BLaER1 treated with 17β-estradiol and CSF1 and Interleukin-3, amounts not matched to agents 10 nM and 100 nM (cell line): ENCODE results near the gene FSIP1.

Experiments used
- H3K27ac ChIP-seq, 11 experiments: shearing (Covaris generic); formaldehyde crosslinking; 2 replicates each; pipeline ENCODE4 v1.8.1; 2022
- H3K27me3 ChIP-seq, 11 experiments: shearing (Covaris generic); formaldehyde crosslinking; 2 replicates each; pipeline ENCODE4 v1.8.1; 2022
- H3K36me3 ChIP-seq, 11 experiments: shearing (Covaris generic); formaldehyde crosslinking; 2 replicates each; pipeline ENCODE4 v1.8.1; 2022
- H3K4me1 ChIP-seq, 10 experiments: shearing (Covaris generic); formaldehyde crosslinking; 2 replicates each; pipeline ENCODE4 v1.8.1; 2022
- H3K4me2 ChIP-seq, 11 experiments: shearing (Covaris generic); formaldehyde crosslinking; 2 replicates each; pipeline ENCODE4 v1.8.1; 2022
- H3K4me3 ChIP-seq, 10 experiments: shearing (Covaris generic); formaldehyde crosslinking; 2 replicates each; pipeline ENCODE4 v1.8.1; 2022
- H3K9ac ChIP-seq, 11 experiments: shearing (Covaris generic); formaldehyde crosslinking; 2 replicates each; pipeline ENCODE4 v1.8.1; 2022
- H3K9me3 ChIP-seq, 11 experiments: shearing (Covaris generic); formaldehyde crosslinking; replicated peaks in 1 of 11; 2 replicates each; pipeline ENCODE4 v1.8.1; 2022
- H4K20me1 ChIP-seq, 11 experiments: shearing (Covaris generic); formaldehyde crosslinking; 2 replicates each; pipeline ENCODE4 v1.8.1; 2022
- Cebpa-rat ChIP-seq, 11 experiments: shearing (Covaris generic); IDR thresholded peaks; 2 replicates each; pipeline ENCODE4 v1.8.1; 2022

FSIP1 gene

GRCh38 chr15:39584266-39584659 is 198.4 kb downstream of the FSIP1 start:
- Histone ChIP-seq H3K4me3 (no peak overlapping the region), H3K9me3 (peaks cover 0 to 6% (median 0%) of the 10 kb centered on the region in 11 experiments; a peak in 2 of 22 replicates), H3K4me2 (no peak overlapping the region), H3K36me3 (peaks cover 0 to 56% (median 0%) of the 10 kb centered on the region in 11 experiments; a peak in 4 of 22 replicates), H3K9ac (no peak overlapping the region), H3K27me3 (peaks cover 18 to 37% (median 34%) of the 10 kb centered on the region in 11 experiments), H4K20me1 (peaks cover 0 to 19% (median 0%) of the 10 kb centered on the region in 11 experiments; a peak in 6 of 22 replicates), H3K27ac (no peak overlapping the region), H3K4me1 (peaks cover 3 to 30% (median 10%) of the 10 kb centered on the region in 10 experiments; a peak in 8 of 20 replicates)
- no peak for TF ChIP-seq Cebpa-rat (IDR thresholded peaks at IDR 0.05)

GRCh38 chr15:39583596-39584265 is 198.9 kb downstream of the FSIP1 start:
- Histone ChIP-seq H3K4me2 (no peak overlapping the region), H3K27ac (no peak overlapping the region), H4K20me1 (peaks cover 0 to 19% (median 0%) of the 10 kb centered on the region in 11 experiments; a peak in 6 of 22 replicates), H3K36me3 (peaks cover 0 to 50% (median 0%) of the 10 kb centered on the region in 11 experiments; a peak in 4 of 22 replicates), H3K9ac (no peak overlapping the region), H3K27me3 (peaks cover 18 to 37% (median 34%) of the 10 kb centered on the region in 11 experiments), H3K4me1 (peaks cover 3 to 30% (median 10%) of the 10 kb centered on the region in 10 experiments; a peak in 8 of 20 replicates), H3K9me3 (peaks cover 0 to 6% (median 0%) of the 10 kb centered on the region in 11 experiments; a peak in 2 of 22 replicates), H3K4me3 (no peak overlapping the region)
- TF ChIP-seq Cebpa-rat (IDR thresholded peaks at IDR 0.05) = no peak

DNA sequence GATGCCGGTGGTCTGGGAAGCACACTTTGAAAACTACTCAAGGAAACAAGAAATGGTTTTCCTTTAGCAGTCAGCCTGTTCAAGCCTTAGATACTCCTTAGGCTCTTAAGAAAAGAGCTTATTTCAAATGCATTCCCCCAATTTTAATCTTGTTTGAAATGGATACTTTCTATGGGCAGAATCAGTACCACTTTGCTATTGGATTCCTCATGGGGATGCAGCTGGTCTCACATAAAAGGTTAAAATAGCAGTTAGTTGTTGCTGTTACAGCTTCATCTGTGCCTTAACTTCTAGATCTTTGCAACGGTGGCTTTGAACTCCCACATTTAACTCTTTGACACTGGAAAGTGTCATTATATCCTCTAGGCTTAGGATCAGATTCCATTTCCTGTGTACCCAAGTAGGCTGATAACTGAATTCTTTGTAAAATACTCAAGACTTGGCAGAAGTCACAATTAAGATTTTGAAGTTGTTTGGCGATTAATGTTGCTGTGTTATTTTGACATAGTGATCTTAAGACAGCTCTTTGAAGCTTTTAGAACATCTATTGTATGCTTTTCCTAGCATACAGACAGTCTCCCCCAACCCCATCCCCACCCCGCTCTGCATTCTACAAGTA is 199.6 kb downstream of the FSIP1 start:
- Histone ChIP-seq H3K4me2 (peak overlapping the region in 3 of 11 experiments; percentile 92 to 97 (median 93); a peak in 5 of 22 replicates), H3K9me3 (peaks cover 0 to 6% (median 0%) of the 10 kb centered on the region in 11 experiments; a peak in 2 of 22 replicates), H3K36me3 (peaks cover 0 to 44% (median 0%) of the 10 kb centered on the region in 11 experiments; a peak in 4 of 22 replicates), H4K20me1 (peaks cover 0 to 19% (median 0%) of the 10 kb centered on the region in 11 experiments; a peak in 6 of 22 replicates), H3K4me1 (peaks cover 3 to 30% (median 10%) of the 10 kb centered on the region in 10 experiments; a peak in 8 of 20 replicates), H3K4me3 (peak overlapping the region in 3 of 10 experiments; percentile 52 to 63 (median 54); a peak in 5 of 20 replicates), H3K27me3 (peaks cover 18 to 37% (median 34%) of the 10 kb centered on the region in 11 experiments), H3K9ac (no peak overlapping the region), H3K27ac (no peak overlapping the region)
- TF ChIP-seq Cebpa-rat (IDR thresholded peaks at IDR 0.05) = no peak

DNA sequence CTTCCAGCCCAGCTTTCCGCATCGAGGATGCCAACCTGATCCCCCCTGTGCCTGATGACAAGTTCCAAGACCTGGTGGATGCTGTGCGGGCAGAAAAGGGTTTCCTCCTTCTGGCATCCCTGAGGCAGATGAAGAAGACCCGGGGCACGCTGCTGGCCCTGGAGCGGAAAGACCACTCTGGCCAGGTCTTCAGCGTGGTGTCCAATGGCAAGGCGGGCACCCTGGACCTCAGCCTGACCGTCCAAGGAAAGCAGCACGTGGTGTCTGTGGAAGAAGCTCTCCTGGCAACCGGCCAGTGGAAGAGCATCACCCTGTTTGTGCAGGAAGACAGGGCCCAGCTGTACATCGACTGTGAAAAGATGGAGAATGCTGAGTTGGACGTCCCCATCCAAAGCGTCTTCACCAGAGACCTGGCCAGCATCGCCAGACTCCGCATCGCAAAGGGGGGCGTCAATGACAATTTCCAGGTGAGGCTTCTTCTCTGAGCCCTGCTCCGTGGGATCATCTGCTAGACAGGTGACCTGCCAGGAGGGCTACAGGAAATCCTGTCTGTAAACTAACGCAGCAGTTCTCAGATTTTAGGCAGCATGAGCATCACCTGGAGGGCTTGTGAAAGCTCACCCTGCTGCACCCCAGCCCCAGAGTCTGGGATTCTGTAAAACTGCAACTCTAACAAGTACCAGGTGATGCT is 200.2 kb downstream of the FSIP1 start:
- peak overlapping the region in 1 of 11 experiments; percentile 84; a peak in 1 of 22 replicates for H3K9ac ChIP-seq
- H3K9me3 ChIP-seq = peaks cover 0 to 6% (median 0%) of the 10 kb centered on the region in 11 experiments; a peak in 2 of 22 replicates
- peaks cover 0 to 37% (median 0%) of the 10 kb centered on the region in 11 experiments; a peak in 4 of 22 replicates for H3K36me3 ChIP-seq
- TF ChIP-seq Cebpa-rat (IDR thresholded peaks at IDR 0.05) = no peak
- peaks cover 3 to 30% (median 10%) of the 10 kb centered on the region in 10 experiments; a peak in 8 of 20 replicates for H3K4me1 ChIP-seq
- H3K27ac ChIP-seq = no peak overlapping the region
- peaks cover 0 to 19% (median 0%) of the 10 kb centered on the region in 11 experiments; a peak in 6 of 22 replicates for H4K20me1 ChIP-seq
- peaks cover 18 to 37% (median 34%) of the 10 kb centered on the region in 11 experiments for H3K27me3 ChIP-seq
- H3K4me2 ChIP-seq = peak overlapping the region in 3 of 11 experiments; percentile 92 to 97 (median 93); a peak in 5 of 22 replicates
- H3K4me3 ChIP-seq = peak overlapping the region in 3 of 10 experiments; percentile 52 to 63 (median 54); a peak in 6 of 20 replicates

DNA sequence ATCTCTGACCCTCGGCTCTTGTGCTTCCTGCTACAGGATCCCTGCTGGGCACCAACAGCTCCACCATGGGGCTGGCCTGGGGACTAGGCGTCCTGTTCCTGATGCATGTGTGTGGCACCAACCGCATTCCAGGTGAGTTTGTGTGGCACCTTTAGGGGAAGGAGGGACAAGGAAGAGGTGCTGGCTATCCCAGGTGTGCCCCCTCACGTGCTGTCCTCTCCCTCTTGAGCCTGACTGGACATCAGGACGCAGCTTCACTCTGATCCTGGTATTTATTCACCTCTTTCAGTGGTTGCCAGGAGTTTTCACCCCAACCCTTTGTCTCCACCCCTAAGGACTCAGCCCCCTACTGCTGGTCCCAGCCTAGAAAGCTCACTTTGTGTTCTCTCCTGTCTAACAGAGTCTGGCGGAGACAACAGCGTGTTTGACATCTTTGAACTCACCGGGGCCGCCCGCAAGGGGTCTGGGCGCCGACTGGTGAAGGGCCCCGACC is 200.8 kb downstream of the FSIP1 start:
- Histone ChIP-seq H3K4me3 (peak overlapping the region in 3 of 10 experiments; percentile 52 to 63 (median 54); a peak in 6 of 20 replicates), H3K27me3 (peaks cover 18 to 37% (median 34%) of the 10 kb centered on the region in 11 experiments), H3K4me1 (peaks cover 3 to 30% (median 10%) of the 10 kb centered on the region in 10 experiments; a peak in 8 of 20 replicates), H3K9me3 (peaks cover 0 to 6% (median 0%) of the 10 kb centered on the region in 11 experiments; a peak in 2 of 22 replicates), H4K20me1 (peaks cover 0 to 19% (median 0%) of the 10 kb centered on the region in 11 experiments; a peak in 6 of 22 replicates), H3K9ac (peak overlapping the region in 2 of 11 experiments; percentile 80 to 84; a peak in 2 of 22 replicates), H3K27ac (no peak overlapping the region), H3K36me3 (peaks cover 0 to 31% (median 0%) of the 10 kb centered on the region in 11 experiments; a peak in 4 of 22 replicates), H3K4me2 (peak overlapping the region in 3 of 11 experiments; percentile 92 to 97 (median 93); a peak in 5 of 22 replicates)
- TF ChIP-seq Cebpa-rat (IDR thresholded peaks at IDR 0.05) = no peak

DNA sequence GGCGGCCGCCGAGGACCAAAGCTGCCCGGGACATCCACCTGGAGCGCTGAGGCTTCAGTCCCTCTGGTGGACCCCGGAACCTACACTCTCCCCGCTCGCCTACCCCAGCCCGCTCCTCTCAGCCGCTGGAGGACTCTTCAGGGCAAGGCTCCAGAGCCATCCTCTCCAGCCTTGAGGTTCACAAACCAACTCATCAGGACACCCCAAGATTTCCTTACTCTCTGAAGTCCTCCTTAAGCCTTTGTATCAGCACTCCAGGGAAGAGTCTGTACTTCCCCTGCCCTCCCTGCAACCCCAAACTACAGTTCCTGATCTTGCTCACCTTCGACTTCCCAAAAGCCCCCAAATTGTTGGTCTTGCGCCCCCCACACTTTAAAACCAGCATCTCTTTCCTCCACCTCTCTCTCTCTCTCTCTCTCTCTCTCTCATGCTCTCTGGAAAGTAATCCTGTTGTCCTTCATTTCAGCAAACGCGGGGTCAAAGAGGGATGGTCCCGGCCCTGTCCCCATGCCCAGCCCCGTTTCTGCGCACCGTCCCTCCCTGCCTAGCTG is 201.3 kb downstream of the FSIP1 start:
- Histone ChIP-seq H3K9me3 (peaks cover 0 to 6% (median 0%) of the 10 kb centered on the region in 11 experiments; a peak in 2 of 22 replicates), H3K27me3 (peaks cover 18 to 37% (median 34%) of the 10 kb centered on the region in 11 experiments), H3K9ac (peak overlapping the region in 7 of 11 experiments; percentile 33 to 84 (median 54); a peak in 9 of 22 replicates), H3K27ac (peak overlapping the region in 2 of 11 experiments; percentile 72 to 80; a peak in 3 of 22 replicates), H3K4me3 (peak overlapping the region; percentile 48 to 67 (median 57); a peak in 19 of 20 replicates), H3K4me2 (peak overlapping the region; percentile 78 to 97 (median 90)), H4K20me1 (peaks cover 0 to 19% (median 0%) of the 10 kb centered on the region in 11 experiments; a peak in 6 of 22 replicates), H3K4me1 (peaks cover 3 to 30% (median 10%) of the 10 kb centered on the region in 10 experiments; a peak in 8 of 20 replicates), H3K36me3 (peaks cover 0 to 26% (median 0%) of the 10 kb centered on the region in 11 experiments; a peak in 4 of 22 replicates)
- TF ChIP-seq Cebpa-rat (IDR thresholded peaks at IDR 0.05) = no peak

GRCh38 chr15:39580485-39581241 is 202.0 kb downstream of the FSIP1 start, which contains the start of gene THBS1:
THBS1 (plus strand) TSS chr15:39581079; CDS start chr15:39581858, 779 bp downstream.
- peak within 1 kb of the TSS; percentile 78 to 97 (median 90) for H3K4me2 ChIP-seq
- H3K27ac ChIP-seq = peak within 1 kb of the TSS in 5 of 11 experiments; percentile 20 to 80 (median 52); a peak in 9 of 22 replicates
- peak within 1 kb of the TSS; percentile 22 to 84 (median 54); a peak in 17 of 22 replicates for H3K9ac ChIP-seq

More at GRCh38 chr15:39580485-39581241, 202.0 kb downstream of the FSIP1 start, which contains the start of gene THBS1:
- TF ChIP-seq Cebpa-rat (IDR thresholded peaks at IDR 0.05) = no peak
- peak within 1 kb of the TSS; percentile 48 to 67 (median 57) for H3K4me3 ChIP-seq
- peaks cover 18 to 37% (median 34%) of the 10 kb centered on the region in 11 experiments for H3K27me3 ChIP-seq
- peaks cover 0 to 20% (median 0%) of the 10 kb centered on the region in 11 experiments; a peak in 3 of 22 replicates for H3K36me3 ChIP-seq
- H3K9me3 ChIP-seq = peaks cover 0 to 6% (median 0%) of the 10 kb centered on the region in 11 experiments; a peak in 2 of 22 replicates
- peaks cover 0 to 19% (median 0%) of the 10 kb centered on the region in 11 experiments; a peak in 6 of 22 replicates for H4K20me1 ChIP-seq
- peaks cover 3 to 30% (median 10%) of the 10 kb centered on the region in 10 experiments; a peak in 8 of 20 replicates for H3K4me1 ChIP-seq
